D721Med (cell line): ENCODE results near the gene MAMDC2.
"Not testable (repeated sequence)": the region's sequence is repeated elsewhere in the genome, so short reads cannot be mapped to it uniquely, and the experiment has no call there.

ENCODE experiments used
- DNase-seq: peaks from one replicate; pipeline ENCODE4 v3.0.0; 2011; ENCODE audit warnings: low spot score; ENCODE audit not compliant: insufficient read length
- FAIRE-seq: peaks from 2 replicates; lab custom pipeline; 2011; peaks lifted over from hg19 to GRCh38; lab: Jason Lieb, UNC
- TF ChIP-seq, protein P1 (sequence below): IDR thresholded peaks from 2 replicates; pipeline ENCODE4 v1.5.1; 2012; ENCODE audit warnings: mild to moderate bottlenecking, control low read depth; ENCODE audit not compliant: insufficient read depth; ENCODE audit errors: missing control alignments

The MAMDC2 gene

DNA sequence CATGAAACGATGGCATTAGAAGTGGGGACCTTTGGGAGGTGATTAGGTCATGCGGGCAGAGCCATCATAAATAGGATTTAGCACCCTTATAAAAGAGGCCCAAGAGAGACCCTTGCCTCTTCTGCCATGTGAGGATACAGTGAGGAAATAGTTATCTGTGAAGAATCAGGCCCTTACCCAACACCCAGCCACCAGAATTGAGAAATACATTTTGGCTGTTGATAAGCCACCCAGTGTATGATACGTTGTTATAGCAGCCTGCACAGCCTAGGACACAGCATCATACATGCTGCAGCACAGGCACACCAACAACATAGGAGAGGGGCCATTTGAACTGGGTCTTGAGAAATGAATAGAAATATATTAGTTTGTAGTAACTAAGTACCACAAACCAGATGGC is 8.0 kb upstream of the MAMDC2 start:
- TF ChIP-seq, protein P1, sequence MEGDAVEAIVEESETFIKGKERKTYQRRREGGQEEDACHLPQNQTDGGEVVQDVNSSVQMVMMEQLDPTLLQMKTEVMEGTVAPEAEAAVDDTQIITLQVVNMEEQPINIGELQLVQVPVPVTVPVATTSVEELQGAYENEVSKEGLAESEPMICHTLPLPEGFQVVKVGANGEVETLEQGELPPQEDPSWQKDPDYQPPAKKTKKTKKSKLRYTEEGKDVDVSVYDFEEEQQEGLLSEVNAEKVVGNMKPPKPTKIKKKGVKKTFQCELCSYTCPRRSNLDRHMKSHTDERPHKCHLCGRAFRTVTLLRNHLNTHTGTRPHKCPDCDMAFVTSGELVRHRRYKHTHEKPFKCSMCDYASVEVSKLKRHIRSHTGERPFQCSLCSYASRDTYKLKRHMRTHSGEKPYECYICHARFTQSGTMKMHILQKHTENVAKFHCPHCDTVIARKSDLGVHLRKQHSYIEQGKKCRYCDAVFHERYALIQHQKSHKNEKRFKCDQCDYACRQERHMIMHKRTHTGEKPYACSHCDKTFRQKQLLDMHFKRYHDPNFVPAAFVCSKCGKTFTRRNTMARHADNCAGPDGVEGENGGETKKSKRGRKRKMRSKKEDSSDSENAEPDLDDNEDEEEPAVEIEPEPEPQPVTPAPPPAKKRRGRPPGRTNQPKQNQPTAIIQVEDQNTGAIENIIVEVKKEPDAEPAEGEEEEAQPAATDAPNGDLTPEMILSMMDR = no peak
- DNase-seq = no peak
- FAIRE-seq = no peak

DNA sequence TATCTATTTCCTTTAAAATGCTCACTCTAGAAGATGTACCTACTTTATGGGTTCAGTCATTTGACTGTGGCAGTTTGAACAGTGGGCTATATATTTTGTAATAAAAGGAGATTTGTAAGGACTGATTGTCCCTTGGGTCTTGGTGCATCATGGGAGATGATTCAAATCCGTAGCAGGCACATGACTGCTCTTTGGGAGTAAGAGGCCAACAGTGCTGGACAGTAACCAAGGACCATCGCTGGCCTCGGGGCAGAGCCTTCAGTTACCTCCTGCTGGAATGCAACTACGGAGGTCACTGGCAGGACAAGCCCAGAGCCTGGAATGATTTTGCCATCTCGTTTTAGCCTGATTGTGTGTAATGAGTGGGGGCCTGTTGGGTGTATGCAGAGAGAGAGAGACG is 7.0 kb upstream of the MAMDC2 start:
- DNase-seq = no peak
- TF ChIP-seq, protein P1 = no peak
- no peak for FAIRE-seq

DNA sequence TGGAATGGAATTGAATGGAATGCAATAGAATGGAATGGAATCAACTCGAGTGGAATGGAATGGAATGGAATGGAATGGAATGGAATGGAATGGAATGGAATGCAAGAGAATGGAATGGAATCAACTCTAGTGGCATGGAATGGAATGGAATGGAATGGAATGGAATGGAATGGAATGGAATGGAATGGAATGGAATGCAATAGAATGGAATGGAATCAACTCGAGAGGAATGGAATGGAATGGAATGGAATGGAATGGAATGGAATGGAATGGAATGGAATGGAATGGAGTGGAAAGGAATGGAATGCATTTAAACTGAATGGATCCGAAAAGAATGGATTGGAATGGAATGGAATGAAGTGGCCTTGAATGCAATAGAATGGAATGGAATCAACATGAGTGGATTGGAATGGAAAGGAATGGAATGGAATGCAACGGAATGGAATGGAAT is 5.5 kb upstream of the MAMDC2 start:
- FAIRE-seq, DNase-seq: not testable (repeated sequence)

DNA sequence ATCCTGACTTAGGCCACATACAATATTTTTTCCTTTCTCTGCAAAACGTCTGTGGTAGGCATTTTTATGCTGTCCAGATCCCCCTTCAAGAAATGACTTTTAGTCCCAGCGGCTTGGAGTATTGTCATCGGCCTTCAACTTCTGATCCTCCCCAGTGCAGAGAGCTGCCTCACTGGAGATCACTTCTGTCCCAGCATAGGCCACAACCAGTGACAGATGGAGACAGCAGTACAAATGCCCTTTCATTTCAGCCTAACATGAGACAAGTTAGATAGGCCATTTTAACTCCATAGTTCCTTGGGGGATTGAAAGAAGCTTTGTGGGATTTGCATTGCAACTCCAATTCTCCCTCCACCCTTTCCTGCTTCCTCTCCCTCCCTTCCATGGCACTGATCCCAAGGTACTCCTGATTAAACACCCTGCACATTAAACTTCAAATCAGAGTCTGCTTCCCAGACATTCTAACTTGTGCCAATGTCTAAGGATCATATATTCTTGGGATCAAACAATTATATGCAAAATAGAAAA is 3.2 kb upstream of the MAMDC2 start:
- no peak for DNase-seq
- FAIRE-seq = peak; percentile 94
- TF ChIP-seq, protein P1 = no peak

DNA sequence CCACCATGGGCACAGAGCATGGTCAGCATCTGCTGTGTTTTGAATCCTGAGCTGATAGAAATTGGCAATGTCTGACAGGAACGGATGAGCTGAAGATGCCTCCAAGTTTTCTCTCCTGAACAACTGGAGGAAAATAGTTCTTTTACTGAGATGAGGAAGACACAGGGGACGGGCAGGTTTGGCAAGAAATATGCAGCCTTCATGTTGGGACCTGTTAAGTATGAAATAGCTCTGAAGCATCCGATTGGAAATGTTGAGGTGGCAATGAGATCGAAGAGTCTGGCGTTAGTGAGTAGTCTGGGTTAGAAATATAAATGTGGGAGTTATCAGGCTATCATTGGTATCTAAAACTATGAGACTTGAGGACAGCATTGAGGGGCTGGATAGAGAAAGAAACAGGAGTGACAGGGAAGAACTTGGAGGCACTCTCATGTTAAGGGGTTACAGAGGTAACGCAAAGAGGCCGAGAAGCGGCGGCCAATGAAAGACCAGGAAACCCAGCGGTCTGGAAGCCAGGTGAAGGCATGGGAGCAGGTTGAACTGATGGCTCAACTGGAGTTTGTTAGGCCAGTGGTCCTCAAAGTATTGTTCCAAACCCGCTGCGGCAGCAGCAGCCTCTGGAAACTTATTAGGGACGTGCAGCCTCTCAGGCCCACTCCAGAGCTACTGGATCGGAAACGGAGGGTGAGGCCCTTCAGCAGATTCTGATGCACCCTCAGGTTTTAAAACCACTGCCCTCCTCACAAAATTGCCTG is 1.0 kb upstream of the MAMDC2 start:
- FAIRE-seq = peak; percentile 11
- DNase-seq = no peak
- TF ChIP-seq, protein P1 = no peak

DNA sequence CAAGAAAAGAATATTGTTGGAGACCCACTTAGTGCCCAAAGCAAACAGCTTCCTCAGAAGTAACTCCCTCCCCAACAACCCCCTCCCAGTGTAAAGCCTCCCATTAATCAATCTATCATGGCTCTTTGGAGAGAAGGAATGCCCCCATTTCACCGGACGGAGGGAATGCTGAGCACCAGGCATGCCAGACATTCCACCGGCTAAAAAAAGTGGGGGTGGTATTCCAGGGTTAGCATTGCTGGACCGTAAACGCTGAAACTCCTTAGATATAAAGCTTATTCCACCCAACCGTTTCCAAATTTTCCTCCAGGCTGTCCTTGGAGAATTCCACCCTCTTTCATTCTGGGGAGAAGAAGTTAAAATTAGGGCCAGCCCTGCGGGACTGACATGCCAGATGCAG is 363 bp upstream of the MAMDC2 start:
- FAIRE-seq = no peak
- TF ChIP-seq, protein P1 = no peak
- no peak for DNase-seq

DNA sequence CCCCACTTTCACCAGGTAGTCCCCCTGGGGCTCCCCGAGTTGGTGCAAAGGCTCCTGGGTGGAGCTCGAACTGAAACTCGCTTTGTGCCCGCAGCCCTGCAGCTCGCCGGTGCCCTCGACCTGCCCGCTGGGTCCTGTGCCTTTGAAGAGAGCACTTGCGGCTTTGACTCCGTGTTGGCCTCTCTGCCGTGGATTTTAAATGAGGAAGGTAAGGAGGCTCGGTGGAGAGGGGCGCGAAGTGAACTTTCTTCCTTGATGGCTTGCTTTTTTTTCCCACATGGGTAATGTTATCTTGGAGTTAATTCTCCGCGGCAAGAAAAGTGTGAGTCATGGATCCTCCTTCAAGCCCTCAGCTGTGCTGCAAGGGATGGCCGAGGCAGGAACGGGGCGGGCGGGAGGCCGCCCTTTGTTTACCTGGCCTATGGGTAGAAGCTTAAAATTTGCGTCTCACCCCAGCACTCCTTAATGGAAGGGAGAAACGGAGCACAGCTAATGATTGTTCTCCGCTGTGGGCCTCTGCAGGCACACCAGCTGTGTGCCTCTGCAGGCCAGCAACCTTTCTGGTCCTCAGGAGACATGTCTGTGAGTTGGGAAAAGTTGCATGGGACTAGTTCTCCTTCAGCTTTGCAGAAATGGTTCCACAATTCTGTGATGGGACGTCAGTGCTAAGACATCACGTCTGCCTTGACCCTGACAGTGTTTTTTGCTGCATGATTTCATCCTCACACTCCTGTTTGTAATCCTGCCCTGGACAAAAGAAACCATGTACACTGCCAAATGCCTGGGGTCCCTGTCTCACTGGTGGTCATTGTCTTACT is 1.1 kb downstream of the MAMDC2 start:
- DNase-seq (no peak), FAIRE-seq (no peak)
- TF ChIP-seq, protein P1 = no peak
